ENCODE results near the gene MRPL20.
"Not testable (repeated sequence)": the region's sequence is repeated elsewhere in the genome, so short reads cannot be mapped to it uniquely, and the experiment has no call there.

DNA sequence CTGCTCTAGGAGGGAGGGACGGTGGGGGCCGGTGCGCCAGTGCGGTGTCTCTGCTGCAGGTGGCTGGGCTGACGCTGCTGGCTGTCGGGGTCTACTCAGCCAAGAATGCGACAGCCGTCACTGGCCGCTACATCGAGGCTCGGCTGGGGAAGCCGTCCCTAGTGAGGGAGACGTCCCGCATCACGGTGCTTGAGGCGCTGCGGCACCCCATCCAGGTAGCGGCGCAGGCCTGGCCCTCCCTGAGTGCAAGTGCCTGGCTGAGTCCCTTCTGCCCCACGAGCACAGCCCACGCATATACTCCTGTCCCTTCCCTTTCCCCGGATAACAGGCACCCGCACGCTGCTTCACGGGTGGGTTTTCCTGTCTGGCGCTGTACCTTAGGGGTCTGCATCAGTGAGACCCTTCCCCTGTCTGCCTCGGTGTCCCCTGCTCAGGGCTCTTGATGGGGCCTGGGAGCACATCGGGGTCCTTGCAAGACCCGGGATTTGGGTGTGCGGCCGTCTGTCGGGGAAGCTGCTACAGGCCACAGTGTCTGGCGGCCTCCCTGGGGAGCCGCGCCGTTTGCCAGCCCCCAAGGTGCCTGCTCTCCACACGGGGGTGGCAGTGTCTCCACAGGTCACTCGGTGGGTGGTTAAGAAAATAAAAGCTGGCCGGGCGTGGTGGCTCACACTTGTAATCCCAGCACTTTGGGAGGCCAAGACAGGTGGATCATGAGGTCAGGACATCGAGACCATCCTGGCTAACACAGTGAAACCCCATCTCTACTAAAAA, 47.4 kb upstream of the MRPL20 start:
- not testable (repeated sequence) for TF ChIP-seq POLR2A (IDR thresholded peaks at IDR 0.05; ENCODE audit: extremely low read depth, insufficient read length); CTCF (IDR thresholded peaks at IDR 0.05; ENCODE audit: low read depth, low read length); MYC (IDR thresholded peaks at IDR 0.05; ENCODE audit: low read depth, low read length)
- TF ChIP-seq, protein P1, sequence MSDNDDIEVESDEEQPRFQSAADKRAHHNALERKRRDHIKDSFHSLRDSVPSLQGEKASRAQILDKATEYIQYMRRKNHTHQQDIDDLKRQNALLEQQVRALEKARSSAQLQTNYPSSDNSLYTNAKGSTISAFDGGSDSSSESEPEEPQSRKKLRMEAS (IDR thresholded peaks at IDR 0.05; ENCODE audit: low read depth, low read length) = not testable (repeated sequence)
